HepG2 (cell line): ENCODE results near the gene ASXL1. TPM values are rescaled to one million over a fixed set of nuclear protein-coding genes. Genes with fewer than 3 reads are reported as not detected.

ENCODE experiments used
- BRCA1 ChIP-seq: sonication (generic); formaldehyde crosslinking; IDR thresholded peaks from 2 replicates; pipeline ENCODE4 v1.4.0; 2020; ENCODE audit warnings: missing genetic modification reagents
- CBX5 ChIP-seq: sonication (generic); formaldehyde crosslinking; IDR thresholded peaks from 2 replicates; pipeline ENCODE4 v1.4.0; 2020; ENCODE audit warnings: missing genetic modification reagents, borderline replicate concordance
- NR0B2 ChIP-seq: sonication (generic); formaldehyde crosslinking; IDR thresholded peaks from 2 replicates; pipeline ENCODE4 v1.4.0; 2020; ENCODE audit warnings: mild to moderate bottlenecking, missing genetic modification reagents
- PBX3 ChIP-seq: sonication (generic); formaldehyde crosslinking; IDR thresholded peaks from 2 replicates; pipeline ENCODE4 v1.8.1; 2023; ENCODE audit warnings: missing genetic modification reagents, inconsistent platforms, borderline replicate concordance
- ZHX2 ChIP-seq, 2 experiments: sonication (generic) in 1 of 2; formaldehyde crosslinking in 1 of 2; IDR thresholded peaks; 2 replicates each; pipeline versions ENCODE4 v1.6.1 to v1.9.0; 2014 to 2022; ENCODE audit warnings: antibody characterized with exemption in 1 of 2, borderline replicate concordance in 1 of 2, inconsistent platforms in 1 of 2, low read depth in 1 of 2, missing genetic modification reagents in 1 of 2
- polyA plus RNA-seq, 8 experiments: library from polyadenylated mRNA; depleted of rRNA in 3 of 8; stranded (reverse) in 7 of 8; unstranded in 1 of 8; fragments of >200 nt; fragmentation: Illumina TruSeq in 4 of 8; extraction: Trizol in 4 of 8; gene quantifications; 2 replicates each; pipeline versions ENCODE4 v1.2.1 to v1.2.3, GENCODE V29; 2011 to 2016; ENCODE audit warnings: low read depth in 4 of 8, missing spikeins in 1 of 8, mixed read lengths in 1 of 8; ENCODE audit not compliant: insufficient read depth in 1 of 8
- total RNA-seq, 5 experiments: library from RNA; depleted of rRNA; stranded (reverse); fragments of >200 nt; fragmentation: Illumina TruSeq; extraction: Trizol; gene quantifications; 2 replicates each; pipeline ENCODE4 v1.2.3, GENCODE V29; 2016; ENCODE audit warnings: low read depth in 1 of 5

The ASXL1 gene
- total and polyA plus RNA-seq, 2 of the 13 experiments (the other 11 are each of a cell fraction or from before 2014, with no cell fraction given), result 62.1 to 74.8 TPM

GRCh38 chr20:32350421-32350820 is 7.7 kb upstream of the ASXL1 start (continued):
- TF ChIP-seq ZHX2 (IDR thresholded peaks at IDR 0.05; ENCODE audit: low read depth) (no peak), ZHX2 (CRISPR knock-in tag; IDR thresholded peaks at IDR 0.05; ENCODE audit: borderline replicate concordance) (no peak), NR0B2 (CRISPR knock-in tag) (no peak), BRCA1 (no peak), CBX5 (CRISPR knock-in tag) (no peak), PBX3 (CRISPR knock-in tag) (no peak)
- TF ChIP-seq, all 625 proteins: peak for 0
